WTC11 (cell line): Measurements from ENCODE around the gene LYRM1. TPM values are rescaled to one million over a fixed set of nuclear protein-coding genes. Genes with fewer than 3 reads are reported as not detected.
A peak's percentile ranks its signal among the peaks of the same experiment; 100 is the strongest.

Source experiments
- ATAC-seq: fragments of 200-7000 bp; cut with Tn5 transposase; 2 replicates; pipeline ENCODE4 v1.10.0; 2021; ENCODE audit warnings: mild to moderate bottlenecking, moderate library complexity
- CTCF ChIA-PET: fragments of 300-600 bp; sonication (Branson Sonifier 250); formaldehyde crosslinking; loops from one replicate; lab custom pipeline; 2021; ENCODE audit warnings: antibody characterized with exemption; lab: Charles Lee
- POLR2A ChIA-PET: fragments of 350-600 bp; sonication (Branson Sonifier 250); formaldehyde crosslinking; loops from one replicate; lab custom pipeline; 2021; ENCODE audit warnings: antibody characterized with exemption; lab: Charles Lee
- DNase-seq: peaks from one replicate; pipeline ENCODE4 v3.0.0; 2021; ENCODE audit warnings: low spot score
- H3K27ac Mint-ChIP-seq: 2 replicates; pipeline ENCODE4 v1.8.0; 2021; ENCODE audit warnings: mixed read lengths
- H3K27me3 Mint-ChIP-seq: 2 replicates; pipeline ENCODE4 v1.8.0; 2021; ENCODE audit warnings: low read depth, mild to moderate bottlenecking, moderate library complexity, mixed read lengths
- H3K36me3 Mint-ChIP-seq: 2 replicates; pipeline ENCODE4 v1.8.0; 2021; ENCODE audit warnings: mixed read lengths
- H3K4me1 Mint-ChIP-seq: 2 replicates; pipeline ENCODE4 v1.8.0; 2022; ENCODE audit warnings: mixed read lengths
- H3K4me3 Mint-ChIP-seq: 2 replicates; pipeline ENCODE4 v1.8.0; 2021; ENCODE audit warnings: mild to moderate bottlenecking, moderate library complexity, mixed read lengths
- H3K9me3 Mint-ChIP-seq: 2 replicates; pipeline ENCODE4 v1.8.0; 2021; ENCODE audit warnings: mixed read lengths
- ARID4B ChIP-seq: sonication (generic); formaldehyde crosslinking; IDR thresholded peaks from 2 replicates; pipeline ENCODE4 v1.8.0; 2023; ENCODE audit warnings: missing genetic modification reagents, mild to moderate bottlenecking, borderline replicate concordance
- CBFB ChIP-seq: sonication (generic); formaldehyde crosslinking; IDR thresholded peaks from 2 replicates; pipeline ENCODE4 v1.8.1; 2022; ENCODE audit warnings: mild to moderate bottlenecking, low read depth, missing genetic modification reagents
- ELF4 ChIP-seq: sonication (generic); formaldehyde crosslinking; IDR thresholded peaks from 2 replicates; pipeline ENCODE4 v1.8.1; 2022; ENCODE audit warnings: low read depth, mild to moderate bottlenecking, moderate library complexity, missing genetic modification reagents
- ESRRA ChIP-seq: sonication (generic); formaldehyde crosslinking; IDR thresholded peaks from 2 replicates; pipeline ENCODE4 v1.8.1; 2022; ENCODE audit warnings: mild to moderate bottlenecking, missing genetic modification reagents, borderline replicate concordance
- FOXP4 ChIP-seq: sonication (generic); formaldehyde crosslinking; IDR thresholded peaks from 2 replicates; pipeline ENCODE4 v1.8.0; 2022; ENCODE audit warnings: mild to moderate bottlenecking, missing genetic modification reagents
- GABPB1 ChIP-seq: sonication (generic); formaldehyde crosslinking; IDR thresholded peaks from 2 replicates; pipeline ENCODE4 v1.8.1; 2023; ENCODE audit warnings: mild to moderate bottlenecking, missing genetic modification reagents
- KAT7 ChIP-seq: sonication (generic); formaldehyde crosslinking; IDR thresholded peaks from 2 replicates; pipeline ENCODE4 v1.8.1; 2023; ENCODE audit warnings: missing genetic modification reagents, mild to moderate bottlenecking, borderline replicate concordance
- MLX ChIP-seq: sonication (generic); formaldehyde crosslinking; IDR thresholded peaks from 2 replicates; pipeline ENCODE4 v1.8.1; 2023; ENCODE audit warnings: mild to moderate bottlenecking, missing genetic modification reagents, moderate library complexity
- RELA ChIP-seq: sonication (generic); formaldehyde crosslinking; IDR thresholded peaks from 2 replicates; pipeline ENCODE4 v1.8.1; 2022; ENCODE audit warnings: missing genetic modification reagents, mild to moderate bottlenecking, borderline replicate concordance
- SMAD3 ChIP-seq: sonication (generic); formaldehyde crosslinking; IDR thresholded peaks from 2 replicates; pipeline ENCODE4 v1.8.0; 2022; ENCODE audit warnings: missing genetic modification reagents, mild to moderate bottlenecking, borderline replicate concordance
- STAT6 ChIP-seq: sonication (generic); formaldehyde crosslinking; conservative IDR thresholded peaks from 2 replicates; pipeline ENCODE4 v1.8.1; 2023; ENCODE audit warnings: mild to moderate bottlenecking, low read depth, missing genetic modification reagents, moderate library complexity
- TEAD1 ChIP-seq: sonication (generic); formaldehyde crosslinking; IDR thresholded peaks from 2 replicates; pipeline ENCODE4 v1.8.0; 2022; ENCODE audit warnings: mild to moderate bottlenecking, missing genetic modification reagents
- TEAD4 ChIP-seq: sonication (generic); formaldehyde crosslinking; IDR thresholded peaks from 2 replicates; pipeline ENCODE4 v1.8.0; 2022; ENCODE audit warnings: mild to moderate bottlenecking, missing genetic modification reagents
- ZMAT4 ChIP-seq: fragments of 250-450 bp; sonication (Bioruptor Pico); IDR thresholded peaks from 2 replicates; pipeline ENCODE4 v1.9.0; 2021; ENCODE audit warnings: mild to moderate bottlenecking
- ZNF416 ChIP-seq: fragments of 250-450 bp; sonication (Bioruptor Pico); IDR thresholded peaks from 2 replicates; pipeline ENCODE4 v1.9.0; 2021; ENCODE audit warnings: mild to moderate bottlenecking, inconsistent platforms
- total RNA-seq: library from RNA; stranded (reverse); gene quantifications from 3 replicates; pipeline ENCODE4 v1.2.3, GENCODE V29; 2021

Gene LYRM1
- total RNA-seq, 1 experiment from 2014 or later: 11.4 TPM

- H3K4me1 Mint-ChIP-seq: peaks cover 33% of the 10 kb centered on the region
- H3K27me3 Mint-ChIP-seq: no peaks in the 10 kb centered on the region
- ChIA-PET POLR2A (no interaction called here), CTCF (no interaction called here)
- DNase-seq (no peak), ATAC-seq (no peak)
- H3K4me3 Mint-ChIP-seq: no peak overlapping the region
- H3K27ac Mint-ChIP-seq: 0 out of 2 replicates have a peak overlapping the region, but pooled peaks have one; percentile 28
- TF ChIP-seq ARID4B (CRISPR knock-in tag): no peak
- no peak for TF ChIP-seq STAT6
- TF ChIP-seq RELA (CRISPR knock-in tag): no peak
- TF ChIP-seq TEAD1: no peak
- TF ChIP-seq SMAD3 (CRISPR knock-in tag): no peak
- no peak for TF ChIP-seq ELF4 (CRISPR knock-in tag)
- no peak for TF ChIP-seq ZMAT4 (CRISPR knock-in tag)
- TF ChIP-seq FOXP4 (CRISPR knock-in tag): no peak
- no peak for TF ChIP-seq CBFB (CRISPR knock-in tag)
- TF ChIP-seq KAT7 (CRISPR knock-in tag): no peak
- no peak for TF ChIP-seq TEAD4 (CRISPR knock-in tag)
- no peak for TF ChIP-seq ZNF416 (CRISPR knock-in tag)
- TF ChIP-seq MLX (CRISPR knock-in tag): no peak
- TF ChIP-seq ESRRA (CRISPR knock-in tag): no peak
- TF ChIP-seq GABPB1 (CRISPR knock-in tag): no peak
- H3K9me3 Mint-ChIP-seq: 0 out of 2 replicates have a peak, but pooled peaks cover 3% of the 10 kb centered on the region
- no peaks in the 10 kb centered on the region for H3K36me3 Mint-ChIP-seq
Observed at GRCh38 chr16:20871941-20872815, 28.4 kb upstream of the LYRM1 start.
